Naive B cell (primary cell): Measurements from ENCODE around the gene CYBA. TPM values are rescaled to one million over a fixed set of nuclear protein-coding genes. Genes with fewer than 3 reads are reported as not detected.
A peak's percentile ranks its signal among the peaks of the same experiment; 100 is the strongest.

Experiments used
- ATAC-seq, 2 donors: fragments of 150-1000 bp; cut with Tn5 transposase; 2 replicates each; pipeline ENCODE4 v1.10.0; 2021; ENCODE audit warnings: low read depth in 2 of 2, mild to moderate bottlenecking in 2 of 2, moderate library complexity in 2 of 2
- DNase-seq: peaks from one replicate; pipeline ENCODE4 v3.0.0; 2022
- H3K27ac Mint-ChIP-seq, 6 donors: one replicate each; pipeline ENCODE4 v1.8.0; 2020 to 2022; ENCODE audit warnings: mild to moderate bottlenecking in 6 of 6, mixed read lengths in 6 of 6, moderate library complexity in 5 of 6, inconsistent platforms in 2 of 6
- H3K27me3 Mint-ChIP-seq, 3 donors: one replicate each; pipeline ENCODE4 v1.8.0; 2021 to 2022; ENCODE audit warnings: mixed read lengths in 3 of 3, mild to moderate bottlenecking in 1 of 3
- H3K36me3 Mint-ChIP-seq, 2 donors: one replicate each; pipeline ENCODE4 v1.8.0; 2020 to 2022; ENCODE audit warnings: mixed read lengths in 2 of 2, inconsistent platforms in 1 of 2, mild to moderate bottlenecking in 1 of 2
- H3K4me1 Mint-ChIP-seq, 3 donors: one replicate each; pipeline ENCODE4 v1.8.0; 2020 to 2022; ENCODE audit warnings: mixed read lengths in 3 of 3, inconsistent platforms in 1 of 3, mild to moderate bottlenecking in 1 of 3, moderate library complexity in 1 of 3
- H3K4me3 Mint-ChIP-seq, 8 donors: one replicate each; pipeline ENCODE4 v1.8.0; 2020 to 2022; ENCODE audit warnings: mild to moderate bottlenecking in 8 of 8, mixed read lengths in 8 of 8, moderate library complexity in 8 of 8, inconsistent platforms in 2 of 8
- H3K9me3 Mint-ChIP-seq, 7 donors: one replicate each; pipeline ENCODE4 v1.8.0; 2020 to 2022; ENCODE audit warnings: mixed read lengths in 7 of 7, mild to moderate bottlenecking in 5 of 7, inconsistent platforms in 2 of 7, moderate library complexity in 1 of 7
- polyA plus RNA-seq, 6 donors: library from polyadenylated mRNA; unstranded; fragments of 300-500 nt; fragmentation: Illumina TruSeq; gene quantifications; one replicate each; pipeline ENCODE4 v1.2.3, GENCODE V29; 2021; ENCODE audit warnings: low read depth in 6 of 6

The CYBA gene
- 1,000 to 10,000 TPM; 1,408 to 2,468 (median 1,616) TPM for polyA plus RNA-seq

DNA sequence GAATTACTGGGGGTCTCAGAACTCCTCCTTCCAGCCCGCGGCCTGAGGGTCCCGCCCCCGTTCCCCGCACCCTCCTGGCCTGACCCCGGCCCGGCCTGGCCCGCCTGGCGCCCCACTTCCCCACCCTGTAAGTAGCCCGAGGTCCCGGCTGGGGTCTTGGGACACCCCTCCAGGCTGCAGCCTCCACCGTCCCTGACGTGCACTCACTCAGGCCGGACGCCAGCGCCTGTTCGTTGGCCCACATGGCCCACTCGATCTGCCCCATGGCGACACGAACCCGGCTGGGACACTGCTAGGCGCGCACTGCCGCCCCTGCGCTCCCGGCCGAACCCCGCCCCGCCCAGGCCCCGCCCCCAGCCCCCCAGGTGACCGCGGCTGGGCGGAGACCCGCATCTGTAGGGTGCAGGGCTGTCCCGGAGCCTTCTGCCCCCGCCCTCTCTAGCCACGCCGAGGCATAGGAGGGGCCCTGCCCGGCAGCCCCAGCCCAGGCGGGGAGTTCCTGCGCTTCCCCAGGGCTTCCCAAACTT, at the start of gene CYBA:
CYBA (minus strand) TSS at position 305 of the 527 bp plus-strand sequence; CDS start at position 265, 40 bp downstream.
- peaks cover 22 to 42% (median 39%) of the 10 kb centered on the region in 3 donors for H3K4me1 Mint-ChIP-seq
- peaks cover 0 to 6% of the 10 kb centered on the region in 2 donors for H3K36me3 Mint-ChIP-seq
- peak within 1 kb of the TSS; percentile 98 to 99 (median 99) for H3K27ac Mint-ChIP-seq
- peak; percentile 78 to 80 for ATAC-seq
- peak within 1 kb of the TSS; percentile 92 to 98 (median 94) for H3K4me3 Mint-ChIP-seq
- H3K27me3 Mint-ChIP-seq, result no peaks in the 10 kb centered on the region
- peak; percentile 91 for DNase-seq
- H3K9me3 Mint-ChIP-seq, result no peaks in the 10 kb centered on the region

DNA sequence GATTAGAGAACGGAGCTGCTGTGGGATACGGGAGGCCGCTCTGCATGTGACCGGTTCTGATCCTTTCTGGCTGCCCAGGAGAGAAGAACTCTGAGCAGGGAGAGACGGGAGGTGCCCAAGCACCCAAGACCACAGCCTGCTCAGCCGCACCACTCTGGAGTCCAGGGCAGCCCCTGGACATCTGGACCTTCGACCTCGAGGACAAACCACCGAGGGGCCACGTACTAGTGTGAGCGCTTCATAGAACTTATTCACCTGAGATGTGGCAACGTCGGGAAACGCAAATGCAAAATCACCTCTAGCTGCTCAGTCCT, 49.4 kb upstream of the CYBA start:
- H3K4me3 Mint-ChIP-seq, result peak overlapping the region; percentile 60 to 98 (median 84)
- H3K9me3 Mint-ChIP-seq, result no peaks in the 10 kb centered on the region
- peaks cover 39 to 63% (median 56%) of the 10 kb centered on the region in 3 donors for H3K4me1 Mint-ChIP-seq
- no peak for DNase-seq
- H3K36me3 Mint-ChIP-seq, result no peaks in the 10 kb centered on the region
- H3K27me3 Mint-ChIP-seq, result no peaks in the 10 kb centered on the region
- ATAC-seq, result no peak
- peak overlapping the region in 4 of 6 donors; percentile 38 to 96 (median 94) for H3K27ac Mint-ChIP-seq

DNA sequence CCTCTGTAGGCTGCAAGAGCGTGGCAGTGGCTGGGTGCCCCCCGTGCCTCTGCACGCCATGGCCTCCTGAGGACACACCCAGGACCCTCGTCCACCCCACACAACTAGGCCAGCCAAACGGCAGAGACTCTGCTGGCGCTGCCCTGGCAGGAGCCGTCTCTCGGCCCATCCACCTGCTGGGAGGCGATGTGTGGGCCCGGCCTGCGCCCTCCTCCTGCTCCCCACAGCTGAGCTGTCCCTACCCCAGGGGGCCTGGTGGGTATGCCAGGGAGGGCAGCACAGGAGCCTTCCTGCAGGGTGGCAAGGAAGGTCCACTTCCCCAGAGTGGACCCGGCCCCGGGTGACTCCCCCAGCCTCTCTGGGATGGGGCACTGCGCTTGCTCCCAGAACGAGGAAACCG, 48.3 kb upstream of the CYBA start:
- H3K27me3 Mint-ChIP-seq, result no peaks in the 10 kb centered on the region
- no peaks in the 10 kb centered on the region for H3K9me3 Mint-ChIP-seq
- peaks cover 37 to 52% (median 45%) of the 10 kb centered on the region in 3 donors for H3K4me1 Mint-ChIP-seq
- H3K36me3 Mint-ChIP-seq, result no peaks in the 10 kb centered on the region
- H3K4me3 Mint-ChIP-seq, result peak overlapping the region in 2 of 8 donors; percentile 41 to 85
- H3K27ac Mint-ChIP-seq, result peak overlapping the region in 2 of 6 donors; percentile 92 to 96
- no peak for DNase-seq
- no peak for ATAC-seq

DNA sequence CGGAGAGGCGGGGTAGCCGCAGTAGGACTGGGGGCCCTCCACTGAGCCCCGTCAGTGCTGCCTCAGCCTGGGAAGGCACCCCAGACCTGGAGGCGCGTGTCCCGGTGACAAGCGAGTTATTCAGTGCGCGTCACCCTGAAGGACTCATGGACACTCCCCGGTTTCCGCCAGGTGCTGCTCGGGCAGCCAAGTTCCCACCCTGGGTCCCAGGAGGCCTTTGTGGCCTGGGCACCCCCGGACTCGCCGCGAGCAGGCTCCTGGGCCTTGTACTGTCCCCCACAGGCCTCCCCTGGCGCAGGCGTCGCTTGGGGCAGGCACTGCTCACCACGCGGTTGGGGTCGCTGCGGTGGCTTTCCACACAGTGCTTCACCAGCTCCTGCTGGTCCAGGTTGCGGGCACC, 47.8 kb upstream of the CYBA start:
- ATAC-seq, result no peak
- no peaks in the 10 kb centered on the region for H3K27me3 Mint-ChIP-seq
- no peak for DNase-seq
- H3K4me1 Mint-ChIP-seq, result peaks cover 32 to 47% (median 40%) of the 10 kb centered on the region in 3 donors
- H3K4me3 Mint-ChIP-seq, result peak overlapping the region in 1 of 8 donors; percentile 51
- no peak overlapping the region for H3K27ac Mint-ChIP-seq
- H3K9me3 Mint-ChIP-seq, result no peaks in the 10 kb centered on the region
- no peaks in the 10 kb centered on the region for H3K36me3 Mint-ChIP-seq

DNA sequence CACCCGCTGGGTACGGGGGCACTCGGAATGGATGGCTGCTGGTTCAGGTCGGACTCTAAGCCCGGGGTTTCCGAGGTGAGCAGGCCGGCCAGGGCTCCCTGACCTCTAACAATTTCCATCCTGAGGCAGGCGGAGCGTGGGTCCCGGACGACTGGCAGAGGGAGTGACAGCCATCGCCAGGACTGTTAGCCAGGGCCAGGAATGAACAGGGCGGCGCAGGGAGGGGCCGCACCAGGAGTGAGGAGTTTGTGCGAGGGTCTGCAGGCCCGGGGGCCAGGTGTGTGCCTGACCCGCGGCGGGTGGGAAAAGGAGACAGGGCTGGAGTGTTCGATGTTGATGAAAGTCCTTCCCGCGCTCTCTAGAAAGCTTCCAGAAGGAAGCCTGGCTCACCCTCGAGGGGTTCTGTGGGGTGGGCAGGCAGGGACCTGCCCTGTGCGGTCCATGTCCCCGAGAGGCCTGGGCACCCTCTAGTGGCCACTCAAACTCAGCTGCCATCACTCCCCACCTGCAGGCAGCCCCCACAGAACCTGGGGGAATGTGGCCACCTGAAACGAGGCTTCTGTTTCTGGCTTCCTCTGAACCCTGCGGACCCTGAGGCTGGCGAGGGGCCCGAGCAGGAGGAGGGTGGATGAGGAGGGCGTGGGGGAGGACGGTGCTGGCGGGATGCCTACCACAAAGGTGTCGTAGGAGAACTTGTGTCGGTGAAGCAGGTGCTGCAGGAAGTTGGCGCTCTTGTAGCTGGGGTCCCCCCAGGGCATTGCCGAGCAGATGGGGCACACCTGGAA, 47.2 kb upstream of the CYBA start:
- Mint-ChIP-seq H3K36me3 (no peaks in the 10 kb centered on the region), H3K9me3 (no peaks in the 10 kb centered on the region), H3K4me3 (peak overlapping the region in 2 of 8 donors; percentile 32 to 51), H3K27me3 (no peaks in the 10 kb centered on the region), H3K4me1 (peaks cover 27 to 42% (median 36%) of the 10 kb centered on the region in 3 donors), H3K27ac (peak overlapping the region in 1 of 6 donors; percentile 74)
- no peak for ATAC-seq
- DNase-seq, result no peak

DNA sequence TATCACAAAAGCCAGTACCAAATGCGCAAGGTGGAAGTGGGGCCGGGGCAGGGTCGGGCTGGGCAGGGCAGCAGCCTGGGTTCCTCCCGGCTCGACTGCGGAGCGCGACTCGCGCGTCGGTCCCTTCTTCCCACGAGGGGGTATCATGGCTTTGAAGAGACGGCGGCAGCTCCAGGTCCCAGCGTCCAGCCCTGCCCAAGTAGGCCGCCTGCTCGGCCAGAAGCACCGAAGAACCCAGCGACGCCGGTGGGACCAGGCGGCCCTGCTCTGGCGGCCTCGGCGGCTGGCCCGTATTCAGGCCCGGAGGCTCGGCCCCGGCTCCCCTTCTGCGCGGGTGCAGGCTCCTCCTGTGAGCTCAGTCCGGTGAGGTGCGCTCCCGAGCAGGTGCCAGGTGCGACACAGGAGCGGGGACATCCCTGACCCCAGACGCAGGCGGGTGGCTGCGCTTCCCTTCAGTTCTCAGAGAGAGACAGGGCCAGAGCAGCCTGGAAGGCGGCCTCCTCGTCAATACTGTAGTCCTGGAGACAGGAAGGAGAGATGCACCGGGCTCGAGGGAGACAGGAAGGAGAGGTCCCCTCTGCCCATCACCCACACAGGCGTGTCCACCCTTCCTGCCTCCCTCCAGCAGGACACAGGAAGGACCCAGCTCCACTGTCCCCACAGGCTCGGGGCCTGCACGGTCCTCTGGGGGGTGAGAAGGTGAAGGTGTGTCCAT, 46.4 kb upstream of the CYBA start:
- H3K9me3 Mint-ChIP-seq, result no peaks in the 10 kb centered on the region
- peaks cover 20 to 42% (median 36%) of the 10 kb centered on the region in 3 donors for H3K4me1 Mint-ChIP-seq
- H3K36me3 Mint-ChIP-seq, result no peaks in the 10 kb centered on the region
- no peaks in the 10 kb centered on the region for H3K27me3 Mint-ChIP-seq
- no peak for DNase-seq
- ATAC-seq, result no peak
- peak overlapping the region in 1 of 6 donors; percentile 33 for H3K27ac Mint-ChIP-seq
- H3K4me3 Mint-ChIP-seq, result peak overlapping the region in 1 of 8 donors; percentile 32

DNA sequence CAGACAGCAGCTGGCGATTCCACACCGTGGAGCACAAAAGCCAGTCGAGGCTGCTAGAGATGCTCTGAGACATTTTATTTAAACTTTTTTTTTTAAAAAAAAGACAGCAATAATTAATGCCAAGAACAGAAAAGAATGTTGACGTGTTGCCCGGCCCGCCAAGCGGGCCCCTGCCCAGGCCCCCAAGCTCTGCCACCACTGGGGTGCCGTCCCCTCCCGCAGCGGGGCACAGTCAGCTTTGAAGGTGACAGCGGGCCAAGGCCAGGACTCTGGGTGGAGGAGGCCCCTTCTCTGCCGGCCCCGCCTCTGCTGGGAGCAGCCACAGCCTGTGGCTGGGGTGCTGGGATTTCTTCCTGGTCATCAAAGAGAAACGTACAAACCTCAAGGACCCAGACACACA, 45.6 kb upstream of the CYBA start:
- DNase-seq (no peak), ATAC-seq (no peak)
- Mint-ChIP-seq H3K27ac (no peak overlapping the region), H3K4me3 (peak overlapping the region in 1 of 8 donors; percentile 50), H3K27me3 (no peaks in the 10 kb centered on the region), H3K9me3 (no peaks in the 10 kb centered on the region), H3K36me3 (no peaks in the 10 kb centered on the region), H3K4me1 (peaks cover 21 to 42% (median 37%) of the 10 kb centered on the region in 3 donors)

DNA sequence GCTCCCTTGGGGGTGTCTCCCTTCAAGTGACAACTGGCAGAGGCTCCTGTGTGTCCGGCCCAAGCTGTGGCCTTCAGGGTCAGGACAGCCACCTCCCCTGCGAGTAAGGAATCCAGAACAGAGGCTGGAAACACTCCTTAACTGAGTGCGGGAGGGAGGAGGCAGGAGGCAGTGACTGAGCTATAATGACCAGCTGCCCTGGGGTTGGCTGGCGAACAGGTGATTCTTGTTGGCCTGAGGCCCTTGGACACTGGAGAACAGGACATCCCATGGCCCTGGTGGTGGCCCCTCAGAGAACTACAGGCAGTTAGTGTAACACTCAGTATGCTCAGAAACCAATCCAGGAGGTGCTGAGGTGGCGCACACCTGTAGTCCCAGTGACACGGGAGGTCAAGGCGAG, 44.9 kb upstream of the CYBA start:
- no peak overlapping the region for H3K4me3 Mint-ChIP-seq
- no peak for ATAC-seq
- H3K4me1 Mint-ChIP-seq, result peaks cover 19 to 42% (median 40%) of the 10 kb centered on the region in 3 donors

DNA sequence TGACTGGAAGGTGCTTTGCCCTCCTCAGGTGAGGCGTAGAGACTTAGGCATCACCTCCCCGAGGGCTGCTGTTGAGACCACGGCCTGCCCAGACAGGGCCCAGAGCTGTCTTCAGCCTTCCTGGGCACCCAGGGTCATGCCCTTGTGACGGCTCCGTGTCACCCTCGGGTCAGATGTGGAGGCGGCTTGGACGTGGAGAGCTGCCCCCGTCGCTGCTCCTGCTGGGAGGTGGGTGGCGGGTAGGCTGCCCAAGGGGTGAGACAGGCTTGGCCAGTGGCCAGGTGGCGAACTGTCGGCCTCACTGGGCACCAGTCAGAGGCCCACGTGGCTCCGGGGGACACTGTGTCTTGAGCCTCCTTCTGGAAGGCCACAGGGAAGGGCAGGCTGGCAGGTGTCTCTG, 44.4 kb upstream of the CYBA start:
- Mint-ChIP-seq H3K4me1 (peaks cover 22 to 42% (median 40%) of the 10 kb centered on the region in 3 donors), H3K27ac (no peak overlapping the region), H3K4me3 (peak overlapping the region in 1 of 8 donors; percentile 9), H3K9me3 (no peaks in the 10 kb centered on the region), H3K36me3 (no peaks in the 10 kb centered on the region), H3K27me3 (no peaks in the 10 kb centered on the region)
- DNase-seq (no peak), ATAC-seq (no peak)

More for the DNA sequence above, 44.9 kb upstream of the CYBA start:
- H3K9me3 Mint-ChIP-seq, result no peaks in the 10 kb centered on the region
- no peaks in the 10 kb centered on the region for H3K36me3 Mint-ChIP-seq
- H3K27me3 Mint-ChIP-seq, result no peaks in the 10 kb centered on the region
- H3K27ac Mint-ChIP-seq, result no peak overlapping the region
- DNase-seq, result no peak

DNA sequence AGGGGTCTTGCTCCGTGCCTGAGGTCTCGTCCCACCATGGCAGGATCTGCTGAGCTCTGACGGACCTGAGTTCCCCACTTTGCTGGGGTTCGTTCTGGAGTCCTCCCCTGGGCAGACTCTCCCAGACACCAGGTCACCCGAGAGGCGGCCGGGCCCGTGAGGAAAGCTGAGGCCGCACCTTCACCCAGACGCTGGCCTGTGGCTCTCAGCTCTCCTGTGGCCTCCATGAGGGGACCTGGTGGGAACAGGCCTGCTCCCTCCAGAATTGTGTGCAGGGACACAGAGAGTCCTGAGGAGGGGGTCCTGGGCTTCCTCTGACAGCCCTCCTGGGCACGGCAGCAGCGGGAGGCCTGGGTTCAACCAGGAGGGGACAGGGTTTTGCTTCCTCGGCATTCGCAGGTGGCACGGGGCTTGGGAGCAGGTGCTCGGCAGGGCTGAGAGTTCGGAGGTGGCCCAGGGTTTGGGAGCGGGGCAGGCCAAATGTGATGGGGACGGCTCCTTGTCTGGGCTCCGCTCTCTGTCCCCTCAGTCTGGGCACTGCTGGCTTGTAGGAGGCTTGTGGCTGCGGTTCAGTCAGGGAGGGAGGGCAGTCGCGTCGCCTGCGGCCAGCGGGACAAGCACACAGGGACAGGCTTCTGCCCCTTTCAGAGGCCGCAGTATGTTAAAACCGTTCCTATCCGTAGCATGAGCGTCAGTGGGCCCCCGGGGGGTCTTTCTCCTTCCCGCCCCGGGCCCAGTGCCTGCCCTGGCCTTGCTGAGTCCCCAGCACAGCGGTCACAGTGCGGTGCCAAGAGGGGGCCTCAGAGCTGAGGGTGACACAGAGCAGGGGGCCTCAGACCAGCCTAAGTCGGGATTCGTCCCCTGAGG, 43.6 kb upstream of the CYBA start:
- H3K36me3 Mint-ChIP-seq, result no peaks in the 10 kb centered on the region
- ATAC-seq (no peak), DNase-seq (no peak)
- H3K9me3 Mint-ChIP-seq, result no peaks in the 10 kb centered on the region
- peaks cover 15 to 37% (median 33%) of the 10 kb centered on the region in 3 donors for H3K4me1 Mint-ChIP-seq
- peak overlapping the region in 1 of 6 donors; percentile 34 for H3K27ac Mint-ChIP-seq
- H3K27me3 Mint-ChIP-seq, result no peaks in the 10 kb centered on the region
- H3K4me3 Mint-ChIP-seq, result peak overlapping the region in 2 of 8 donors; percentile 28 to 31

DNA sequence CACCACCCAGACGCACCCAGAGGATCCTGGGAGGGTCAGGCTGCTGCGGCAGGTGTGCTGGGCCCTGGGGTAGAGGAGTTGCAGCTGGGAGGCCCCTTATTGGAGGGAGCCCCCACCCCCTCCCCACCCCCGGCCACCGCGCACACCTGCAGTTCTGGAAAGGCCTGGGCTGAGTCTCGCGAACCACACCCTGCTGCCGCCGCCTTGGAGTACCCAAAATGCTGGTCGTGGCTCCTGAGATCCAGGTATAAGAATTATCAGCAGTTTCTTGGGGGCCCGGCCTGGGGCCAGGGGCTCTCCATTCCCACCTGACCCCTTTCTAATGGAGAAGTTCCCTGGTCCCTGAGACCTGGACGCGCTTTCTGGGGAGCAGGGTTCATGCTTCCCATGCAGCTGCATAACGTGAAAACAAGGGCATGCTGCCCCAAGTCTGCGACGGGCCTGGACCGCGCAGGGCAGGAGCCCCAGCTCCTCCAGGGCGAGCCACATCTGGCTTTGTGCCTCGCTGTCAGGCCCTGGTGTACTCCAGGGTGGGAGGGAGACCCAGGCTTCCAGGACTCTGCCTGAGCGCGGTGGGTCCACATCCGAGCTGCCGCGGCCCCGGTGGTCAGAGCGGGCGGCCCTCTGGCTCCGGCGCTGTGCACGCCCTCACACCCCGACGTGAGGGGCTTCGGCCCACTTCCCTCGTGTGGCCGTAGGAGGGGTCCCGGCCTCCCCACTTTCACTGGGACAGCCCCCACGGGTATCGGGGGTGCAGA, 42.7 kb upstream of the CYBA start:
- Mint-ChIP-seq H3K4me1 (peaks cover 15 to 37% (median 33%) of the 10 kb centered on the region in 3 donors), H3K4me3 (no peak overlapping the region), H3K27ac (no peak overlapping the region), H3K36me3 (no peaks in the 10 kb centered on the region), H3K27me3 (no peaks in the 10 kb centered on the region), H3K9me3 (no peaks in the 10 kb centered on the region)
- DNase-seq (no peak), ATAC-seq (no peak)

DNA sequence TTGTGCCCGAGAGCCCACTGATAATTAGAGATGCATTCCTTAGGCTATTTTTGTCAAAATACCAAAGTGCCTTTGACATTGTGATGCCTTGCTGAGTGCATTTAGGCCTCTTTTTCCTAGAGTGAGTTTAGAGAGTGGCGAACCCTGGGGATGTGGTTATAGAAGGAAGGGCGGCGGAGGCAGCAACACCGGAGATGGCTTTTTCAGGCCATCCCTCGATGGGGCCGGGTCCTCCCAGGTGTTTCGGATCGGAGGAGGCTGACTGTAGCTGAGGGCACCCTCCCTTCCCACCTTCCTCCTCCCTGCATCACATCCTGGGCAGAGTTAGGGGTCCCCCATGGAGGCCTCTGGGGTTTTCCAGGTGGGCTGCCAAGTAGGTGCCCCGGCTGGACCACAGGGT, 42.0 kb upstream of the CYBA start:
- no peak for ATAC-seq
- peaks cover 15 to 33% (median 33%) of the 10 kb centered on the region in 3 donors for H3K4me1 Mint-ChIP-seq
- peak overlapping the region in 3 of 8 donors; percentile 12 to 79 (median 52) for H3K4me3 Mint-ChIP-seq
- no peaks in the 10 kb centered on the region for H3K9me3 Mint-ChIP-seq
- no peak overlapping the region for H3K27ac Mint-ChIP-seq
- DNase-seq, result no peak
- H3K36me3 Mint-ChIP-seq, result no peaks in the 10 kb centered on the region
- no peaks in the 10 kb centered on the region for H3K27me3 Mint-ChIP-seq
